Rectal smooth muscle tissue (tissue), 1 donor: ENCODE measurements around the gene IGSF1.

ENCODE experiments used
- H3K27ac ChIP-seq: one replicate; pipeline ENCODE4 v1.7.0; 2013; ENCODE audit warnings: low read depth, low read length, inconsistent platforms
- H3K27me3 ChIP-seq: one replicate; pipeline ENCODE4 v1.7.0; 2013; ENCODE audit warnings: low read length; ENCODE audit not compliant: control insufficient read depth, insufficient read depth
- H3K36me3 ChIP-seq: one replicate; pipeline ENCODE4 v1.7.0; 2013; ENCODE audit warnings: low read length; ENCODE audit not compliant: control insufficient read depth, insufficient read depth
- H3K4me1 ChIP-seq: one replicate; pipeline ENCODE4 v1.7.0; 2013; ENCODE audit warnings: low read length; ENCODE audit not compliant: control insufficient read depth, insufficient read depth
- H3K4me3 ChIP-seq: one replicate; pipeline ENCODE4 v1.7.0; 2013; ENCODE audit warnings: low read length
- H3K9ac ChIP-seq: one replicate; pipeline ENCODE4 v1.7.0; 2013; ENCODE audit warnings: low read length

The IGSF1 gene

GRCh38 chrX:131301155-131301554, 12.0 kb upstream of the IGSF1 start:
- no peak overlapping the region for H3K27ac ChIP-seq
- H3K36me3 ChIP-seq, result no peaks in the 10 kb centered on the region
- H3K9ac ChIP-seq, result no peak overlapping the region
- no peaks in the 10 kb centered on the region for H3K4me1 ChIP-seq
- H3K4me3 ChIP-seq, result no peak overlapping the region
- no peaks in the 10 kb centered on the region for H3K27me3 ChIP-seq

DNA sequence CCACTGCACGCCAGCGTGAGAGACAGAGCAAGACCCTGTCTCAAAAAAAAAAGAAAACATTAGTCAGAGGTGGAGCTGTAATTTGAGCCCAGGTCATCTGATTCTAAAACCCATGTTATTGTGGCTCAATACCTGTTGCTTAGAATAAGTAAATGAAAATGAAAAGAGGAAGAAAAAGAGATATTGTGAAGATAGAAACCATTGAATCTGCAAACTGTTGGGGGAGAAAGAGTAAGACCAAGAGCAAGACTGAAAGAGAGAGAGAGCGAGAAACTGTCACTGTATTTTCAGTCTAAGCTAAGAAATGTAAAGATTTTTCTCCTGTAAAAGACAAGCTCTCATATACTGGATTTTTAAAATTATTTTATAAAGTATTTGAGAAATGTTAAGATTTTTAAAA, 9.7 kb upstream of the IGSF1 start:
- no peaks in the 10 kb centered on the region for H3K27me3 ChIP-seq
- H3K36me3 ChIP-seq, result no peaks in the 10 kb centered on the region
- H3K4me3 ChIP-seq, result no peak overlapping the region
- H3K9ac ChIP-seq, result no peak overlapping the region
- no peaks in the 10 kb centered on the region for H3K4me1 ChIP-seq
- H3K27ac ChIP-seq, result no peak overlapping the region

DNA sequence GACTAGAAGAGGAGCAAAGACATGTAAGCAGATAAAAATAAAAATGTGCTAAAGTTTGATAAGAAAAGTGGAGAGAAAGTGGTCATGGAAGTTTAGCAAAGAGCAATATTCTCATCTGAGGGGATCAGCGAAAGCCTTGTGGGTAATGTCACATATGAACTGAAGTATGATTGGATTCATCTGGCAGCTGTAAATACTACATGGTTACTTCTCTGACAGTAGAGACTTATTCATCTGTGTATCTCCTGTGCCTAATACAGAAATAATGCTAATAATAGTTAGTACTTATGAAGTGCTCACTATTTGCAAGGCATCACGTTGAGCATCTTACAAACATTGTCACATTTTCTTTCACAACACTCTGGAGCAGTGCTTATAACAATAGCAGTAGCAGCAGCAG, 8.9 kb upstream of the IGSF1 start:
- Histone ChIP-seq H3K4me3 (no peak overlapping the region), H3K4me1 (no peaks in the 10 kb centered on the region), H3K27me3 (no peaks in the 10 kb centered on the region), H3K36me3 (no peaks in the 10 kb centered on the region), H3K9ac (no peak overlapping the region), H3K27ac (no peak overlapping the region)

- Histone ChIP-seq H3K4me3 (no peak overlapping the region), H3K36me3 (no peaks in the 10 kb centered on the region), H3K27me3 (peaks cover 3% of the 10 kb centered on the region), H3K4me1 (no peaks in the 10 kb centered on the region), H3K27ac (no peak overlapping the region), H3K9ac (no peak overlapping the region)
Observed at GRCh38 chrX:131289527-131289926, 421 bp upstream of the IGSF1 start.

DNA sequence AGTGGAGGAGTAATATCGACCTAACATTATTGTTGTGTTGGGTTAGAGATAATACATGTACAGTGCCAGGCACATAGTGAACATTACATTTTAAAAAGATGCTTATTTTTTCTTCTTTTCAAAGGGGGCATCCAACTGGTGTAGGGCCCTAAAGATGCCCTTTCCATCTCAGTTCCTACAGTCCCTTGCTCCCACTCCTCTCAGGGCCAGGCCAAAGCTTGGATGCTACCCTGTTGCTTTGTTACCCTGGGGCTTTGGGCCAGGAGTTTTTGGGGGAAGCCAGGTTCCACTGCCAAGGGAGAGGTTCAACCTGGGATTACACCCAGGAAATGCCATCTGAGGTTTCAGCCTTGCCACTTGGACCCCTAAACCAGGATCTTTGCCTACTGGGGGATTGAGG, 918 bp downstream of the IGSF1 start:
- Histone ChIP-seq H3K4me1 (no peaks in the 10 kb centered on the region), H3K9ac (no peak overlapping the region), H3K36me3 (no peaks in the 10 kb centered on the region), H3K4me3 (no peak overlapping the region), H3K27me3 (peaks cover 3% of the 10 kb centered on the region), H3K27ac (no peak overlapping the region)

- no peak overlapping the region for H3K9ac ChIP-seq
- H3K27ac ChIP-seq, result no peak overlapping the region
Observed at GRCh38 chrX:131287560-131288179, 1.4 kb downstream of the IGSF1 start.

DNA sequence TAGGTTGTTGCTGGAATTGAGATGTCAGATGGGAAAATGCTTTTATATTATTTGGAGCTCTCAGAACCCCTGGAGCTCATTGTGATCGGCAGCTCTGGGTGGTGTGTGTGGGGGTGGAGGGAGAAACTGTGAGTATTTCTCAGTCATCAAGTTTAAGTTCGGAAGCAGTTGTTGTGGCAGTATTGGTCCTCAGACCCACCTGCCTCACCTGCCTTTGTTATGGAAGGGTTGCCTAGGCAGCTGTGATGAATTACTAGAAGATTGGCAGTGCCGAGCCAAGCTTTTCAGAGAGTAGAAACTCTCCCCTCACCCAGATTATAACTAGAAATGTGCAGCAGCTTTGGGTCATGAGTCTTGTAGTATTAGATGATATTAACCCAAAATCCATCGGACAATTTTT, 9.5 kb downstream of the IGSF1 start:
- no peak overlapping the region for H3K27ac ChIP-seq
- no peak overlapping the region for H3K4me3 ChIP-seq
- no peaks in the 10 kb centered on the region for H3K27me3 ChIP-seq
- no peaks in the 10 kb centered on the region for H3K36me3 ChIP-seq
- H3K9ac ChIP-seq, result no peak overlapping the region
- no peaks in the 10 kb centered on the region for H3K4me1 ChIP-seq

More at GRCh38 chrX:131287560-131288179, 1.4 kb downstream of the IGSF1 start:
- Histone ChIP-seq H3K27me3 (peaks cover 3% of the 10 kb centered on the region), H3K4me3 (no peak overlapping the region), H3K4me1 (no peaks in the 10 kb centered on the region), H3K36me3 (no peaks in the 10 kb centered on the region)

- no peaks in the 10 kb centered on the region for H3K27me3 ChIP-seq
- no peaks in the 10 kb centered on the region for H3K36me3 ChIP-seq
- no peak overlapping the region for H3K9ac ChIP-seq
- no peaks in the 10 kb centered on the region for H3K4me1 ChIP-seq
- H3K4me3 ChIP-seq, result no peak overlapping the region
- no peak overlapping the region for H3K27ac ChIP-seq
Observed at GRCh38 chrX:131279197-131279596, 9.9 kb downstream of the IGSF1 start.

- H3K27me3 ChIP-seq, result peaks cover 5% of the 10 kb centered on the region
- H3K9ac ChIP-seq, result no peak overlapping the region
- no peak overlapping the region for H3K4me3 ChIP-seq
- no peak overlapping the region for H3K27ac ChIP-seq
- no peaks in the 10 kb centered on the region for H3K36me3 ChIP-seq
- no peaks in the 10 kb centered on the region for H3K4me1 ChIP-seq
Observed at GRCh38 chrX:131277543-131278136, 11.5 kb downstream of the IGSF1 start.

DNA sequence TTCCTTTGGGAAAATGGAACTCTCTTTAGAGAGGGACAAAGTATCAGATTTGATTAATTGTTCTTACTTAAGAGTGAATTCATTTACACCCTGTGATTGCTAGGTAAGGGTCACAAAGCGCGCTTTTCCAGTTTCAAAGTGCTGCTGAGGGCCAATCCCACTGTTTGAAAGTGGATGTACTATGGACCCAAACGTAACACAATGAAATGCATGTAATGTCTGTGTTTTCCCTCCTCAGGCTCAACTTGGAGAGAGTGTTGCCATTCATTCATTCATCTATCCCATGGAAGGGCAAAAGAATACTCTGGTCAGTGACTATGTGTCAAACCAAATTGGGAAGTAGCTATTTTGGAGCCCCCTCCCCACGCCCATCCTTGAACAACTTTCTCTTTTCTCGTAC, 16.1 kb downstream of the IGSF1 start:
- Histone ChIP-seq H3K4me1 (no peaks in the 10 kb centered on the region), H3K4me3 (no peak overlapping the region), H3K27ac (no peak overlapping the region), H3K27me3 (peaks cover 5% of the 10 kb centered on the region), H3K36me3 (no peaks in the 10 kb centered on the region), H3K9ac (no peak overlapping the region)

DNA sequence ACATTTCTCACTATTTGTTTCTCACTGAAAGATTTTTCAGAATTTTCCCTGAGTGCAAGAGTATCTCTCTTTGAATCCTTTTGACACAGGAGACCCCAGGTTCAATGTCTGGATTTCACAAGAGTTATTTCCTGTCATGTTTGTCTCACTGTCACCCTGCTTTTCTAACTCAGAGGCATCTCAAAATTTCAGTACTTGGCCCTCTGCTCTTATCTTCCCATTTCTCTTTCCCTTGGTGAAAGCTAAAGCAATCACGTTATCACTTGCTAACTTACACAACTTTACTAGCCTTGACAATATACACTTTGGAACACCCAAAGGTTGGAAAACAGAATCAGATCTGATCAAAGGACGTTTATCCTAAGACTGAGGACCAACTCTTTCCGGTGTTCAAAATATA, 17.3 kb downstream of the IGSF1 start:
- Histone ChIP-seq H3K4me3 (no peak overlapping the region), H3K36me3 (no peaks in the 10 kb centered on the region), H3K4me1 (no peaks in the 10 kb centered on the region), H3K27me3 (peaks cover 5% of the 10 kb centered on the region), H3K9ac (no peak overlapping the region), H3K27ac (no peak overlapping the region)

- H3K4me1 ChIP-seq, result no peaks in the 10 kb centered on the region
- no peak overlapping the region for H3K9ac ChIP-seq
- peaks cover 5% of the 10 kb centered on the region for H3K27me3 ChIP-seq
- H3K36me3 ChIP-seq, result no peaks in the 10 kb centered on the region
- H3K27ac ChIP-seq, result no peak overlapping the region
- no peak overlapping the region for H3K4me3 ChIP-seq
Observed at GRCh38 chrX:131271274-131271673, 17.8 kb downstream of the IGSF1 start.

- peaks cover 5% of the 10 kb centered on the region for H3K27me3 ChIP-seq
- no peak overlapping the region for H3K4me3 ChIP-seq
- H3K36me3 ChIP-seq, result no peaks in the 10 kb centered on the region
- no peaks in the 10 kb centered on the region for H3K4me1 ChIP-seq
- no peak overlapping the region for H3K9ac ChIP-seq
- H3K27ac ChIP-seq, result no peak overlapping the region
Observed at GRCh38 chrX:131270080-131270479, 19.0 kb downstream of the IGSF1 start.
